ENCODE measurements around the gene MEST.

DNA sequence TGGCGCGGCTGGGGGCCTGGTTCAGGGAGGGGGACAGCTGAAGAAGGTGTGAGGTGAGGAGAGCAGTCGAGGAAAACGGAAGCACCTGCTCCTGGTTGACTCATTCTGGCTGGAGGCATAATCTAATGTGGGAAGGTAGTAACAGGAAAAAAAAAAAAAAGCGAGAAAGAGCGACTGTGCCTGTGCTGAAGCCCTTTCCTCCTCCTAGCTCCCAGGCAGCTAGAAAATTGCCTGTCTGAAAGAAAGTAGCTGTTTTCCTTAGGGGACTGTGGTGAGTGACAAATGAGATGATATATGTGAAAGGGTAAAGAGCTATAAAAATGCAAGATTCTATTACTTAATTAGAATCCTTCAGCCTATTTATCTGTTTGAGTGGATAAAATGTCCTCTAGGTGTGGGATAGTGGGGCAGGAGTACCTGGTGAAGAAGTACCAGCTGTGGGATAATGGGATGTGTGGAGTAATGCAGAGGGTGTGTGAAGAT lies 4.9 kb upstream of the MEST start:
- TF ChIP-seq, protein P1, sequence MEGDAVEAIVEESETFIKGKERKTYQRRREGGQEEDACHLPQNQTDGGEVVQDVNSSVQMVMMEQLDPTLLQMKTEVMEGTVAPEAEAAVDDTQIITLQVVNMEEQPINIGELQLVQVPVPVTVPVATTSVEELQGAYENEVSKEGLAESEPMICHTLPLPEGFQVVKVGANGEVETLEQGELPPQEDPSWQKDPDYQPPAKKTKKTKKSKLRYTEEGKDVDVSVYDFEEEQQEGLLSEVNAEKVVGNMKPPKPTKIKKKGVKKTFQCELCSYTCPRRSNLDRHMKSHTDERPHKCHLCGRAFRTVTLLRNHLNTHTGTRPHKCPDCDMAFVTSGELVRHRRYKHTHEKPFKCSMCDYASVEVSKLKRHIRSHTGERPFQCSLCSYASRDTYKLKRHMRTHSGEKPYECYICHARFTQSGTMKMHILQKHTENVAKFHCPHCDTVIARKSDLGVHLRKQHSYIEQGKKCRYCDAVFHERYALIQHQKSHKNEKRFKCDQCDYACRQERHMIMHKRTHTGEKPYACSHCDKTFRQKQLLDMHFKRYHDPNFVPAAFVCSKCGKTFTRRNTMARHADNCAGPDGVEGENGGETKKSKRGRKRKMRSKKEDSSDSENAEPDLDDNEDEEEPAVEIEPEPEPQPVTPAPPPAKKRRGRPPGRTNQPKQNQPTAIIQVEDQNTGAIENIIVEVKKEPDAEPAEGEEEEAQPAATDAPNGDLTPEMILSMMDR (conservative IDR thresholded peaks at IDR 0.05; ENCODE audit: low read depth, low read length) = no peak
- no peak for TF ChIP-seq EZH2 (IDR thresholded peaks at IDR 0.05; ENCODE audit: borderline replicate concordance, low read depth, low read length, poor library complexity, severe bottlenecking)

Data from A673 (cell line).